ENCODE measurements around the gene SLCO2A1.
A peak's percentile ranks its signal among the peaks of the same experiment; 100 is the strongest.
"Not testable (repeated sequence)": the region's sequence is repeated elsewhere in the genome, so short reads cannot be mapped to it uniquely, and the experiment has no call there.

Gene SLCO2A1

GRCh38 chr3:134029734-134030378 lies at the start of gene SLCO2A1:
Gene SLCO2A1 (minus strand): TSS chr3:134029925. CDS start chr3:134029802, 123 bp downstream.
- peak; percentile 55 for DNase-seq

DNA sequence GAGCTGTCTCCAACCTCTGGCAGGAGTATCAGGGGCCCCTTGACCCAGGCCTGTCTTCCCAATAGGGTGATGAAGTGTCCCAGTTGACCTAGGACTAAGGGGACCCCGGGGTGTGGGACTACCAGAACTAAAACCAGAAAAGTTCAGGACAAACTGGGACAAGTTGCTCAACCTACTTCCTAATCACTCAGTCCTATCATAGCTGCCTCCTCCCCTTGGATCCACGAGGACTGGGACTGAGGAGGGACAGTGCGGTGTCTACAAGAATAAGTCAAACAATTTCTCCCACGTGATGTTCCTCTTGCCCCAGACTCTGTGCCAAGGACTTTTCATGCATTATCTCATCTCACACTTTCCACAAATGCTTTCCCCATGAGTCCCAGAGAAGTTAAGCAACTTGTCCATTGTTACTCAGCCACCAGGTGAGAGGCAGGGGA lies 49.4 kb upstream of the SLCO2A1 start:
- DNase-seq, result no peak

- no peak for DNase-seq
These were observed 48.6 kb upstream of the SLCO2A1 start for GRCh38 chr3:134078169-134078831.

DNA sequence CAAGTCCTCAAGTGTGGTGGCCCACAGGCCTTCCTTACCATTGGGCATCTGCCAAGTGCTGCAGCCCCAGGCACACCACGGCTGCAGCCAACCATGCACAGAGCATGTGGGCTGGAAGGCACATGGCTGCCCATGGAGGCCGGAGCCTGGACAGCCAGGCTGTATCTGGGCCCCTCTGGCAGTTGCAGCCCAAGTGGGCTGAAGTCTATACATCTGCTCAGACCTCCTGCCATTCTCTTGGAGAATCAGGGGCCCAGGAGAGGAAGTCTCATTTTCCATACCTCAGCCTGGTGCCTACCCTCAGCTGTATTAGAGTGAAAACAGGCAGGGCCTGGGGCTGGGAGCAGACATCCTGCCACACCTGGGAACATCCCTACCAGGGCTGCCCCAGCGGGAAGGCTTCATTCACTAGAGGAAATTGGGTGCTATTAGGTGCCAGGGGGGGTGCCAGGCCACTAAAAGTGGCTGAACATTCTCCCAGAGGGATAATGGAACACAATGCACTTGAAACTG lies 48.0 kb upstream of the SLCO2A1 start:
- DNase-seq, result no peak

- no peak for DNase-seq
These were observed 47.1 kb upstream of the SLCO2A1 start for GRCh38 chr3:134076851-134077250.

GRCh38 chr3:134075846-134076245 lies 46.1 kb upstream of the SLCO2A1 start:
- no peak for DNase-seq

GRCh38 chr3:134075568-134075825 lies 45.8 kb upstream of the SLCO2A1 start:
- DNase-seq, result no peak

- no peak for DNase-seq
These were observed 45.3 kb upstream of the SLCO2A1 start for GRCh38 chr3:134074790-134075567.

DNA sequence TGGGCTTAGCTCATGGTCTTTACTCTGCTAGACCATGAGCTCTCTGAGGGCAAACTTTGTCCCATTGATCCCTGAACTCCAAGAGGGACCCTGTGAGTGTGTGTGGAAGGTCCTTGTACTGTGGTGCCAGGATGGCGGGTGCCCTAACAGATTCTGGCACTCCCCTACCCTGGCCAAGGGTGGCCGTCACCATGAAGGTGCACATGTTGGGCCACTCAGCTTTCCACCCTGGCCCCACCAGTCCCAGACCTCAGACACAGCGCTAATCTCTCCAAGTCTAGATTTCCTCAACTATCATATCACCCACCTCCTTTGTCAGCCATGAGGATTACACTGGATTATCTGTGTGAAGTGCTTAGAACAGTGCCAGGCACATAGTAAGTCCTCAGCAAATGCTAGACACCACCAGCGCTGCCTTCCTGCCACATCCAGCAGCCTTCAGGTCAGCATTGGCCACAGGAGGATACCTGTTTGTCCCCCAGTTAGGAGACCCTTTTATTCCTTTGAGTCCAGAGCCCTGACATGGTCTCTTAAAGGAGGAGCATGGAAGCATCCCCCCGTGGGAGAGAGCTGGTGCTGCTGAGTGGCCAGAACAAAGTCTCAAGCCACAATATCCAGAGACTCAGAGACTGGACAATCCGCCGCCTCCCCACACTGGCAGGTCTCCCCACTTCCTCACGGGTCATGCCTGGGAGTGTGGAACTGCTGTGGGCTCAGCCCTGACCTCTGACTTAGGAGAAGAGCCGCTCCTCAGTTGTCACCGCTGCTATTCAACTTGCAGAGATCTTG lies 44.5 kb upstream of the SLCO2A1 start:
- DNase-seq, result no peak

GRCh38 chr3:134073583-134073945 lies 43.8 kb upstream of the SLCO2A1 start:
- no peak for DNase-seq

DNA sequence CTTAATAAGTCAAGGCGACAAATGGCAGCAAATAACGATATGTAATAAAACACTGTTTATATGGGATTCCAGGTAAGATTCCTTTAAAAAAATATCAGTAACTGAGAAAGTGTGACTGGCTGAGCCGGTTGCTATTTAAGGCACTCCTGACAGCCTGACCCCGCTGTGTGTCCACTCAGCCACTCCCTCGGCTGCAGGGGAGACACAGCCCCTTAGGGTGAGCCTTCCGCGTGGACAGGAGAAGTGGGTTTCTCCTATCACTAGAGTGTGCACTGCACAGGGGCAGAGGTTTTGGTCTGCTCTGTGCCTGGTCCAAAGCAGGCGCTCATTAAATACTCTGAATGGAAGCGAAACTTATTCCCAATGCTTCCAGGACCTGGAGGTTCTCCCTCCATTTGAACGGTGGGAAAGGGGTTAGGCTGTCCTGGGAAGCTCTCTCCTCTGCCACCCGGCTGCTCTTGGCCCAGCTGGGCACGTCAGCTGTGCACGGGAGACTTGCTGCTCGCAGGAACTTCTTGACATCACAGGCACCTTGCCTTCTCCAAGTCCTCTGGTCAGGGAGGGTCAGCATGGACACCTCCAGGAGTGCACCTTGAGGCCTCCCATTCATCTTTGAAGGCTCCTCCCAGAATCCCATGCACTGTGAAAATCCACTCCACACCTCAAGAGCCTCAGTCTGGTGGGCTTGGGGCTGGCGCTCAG lies 43.3 kb upstream of the SLCO2A1 start:
- no peak for DNase-seq

DNA sequence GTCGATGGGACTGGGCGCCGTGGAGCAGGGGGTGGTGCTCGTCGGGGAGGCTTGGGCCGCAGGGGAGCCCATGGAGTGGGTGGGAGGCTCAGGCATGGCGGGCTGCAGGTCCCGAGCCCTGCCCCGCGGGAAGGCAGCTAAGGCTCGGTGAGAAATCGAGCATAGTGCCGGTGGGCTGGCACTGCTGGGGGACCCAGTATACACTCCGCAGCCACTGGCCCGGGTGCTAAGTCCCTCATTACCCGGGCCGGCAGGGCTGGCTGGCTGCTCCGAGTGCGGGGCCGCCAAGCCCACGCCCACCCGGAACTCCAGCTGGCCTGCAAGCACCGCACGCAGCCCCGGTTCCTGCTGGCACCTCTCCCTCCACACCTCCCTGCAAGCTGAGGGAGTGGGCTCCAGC lies 40.6 kb upstream of the SLCO2A1 start:
- not testable (repeated sequence) for DNase-seq

DNA sequence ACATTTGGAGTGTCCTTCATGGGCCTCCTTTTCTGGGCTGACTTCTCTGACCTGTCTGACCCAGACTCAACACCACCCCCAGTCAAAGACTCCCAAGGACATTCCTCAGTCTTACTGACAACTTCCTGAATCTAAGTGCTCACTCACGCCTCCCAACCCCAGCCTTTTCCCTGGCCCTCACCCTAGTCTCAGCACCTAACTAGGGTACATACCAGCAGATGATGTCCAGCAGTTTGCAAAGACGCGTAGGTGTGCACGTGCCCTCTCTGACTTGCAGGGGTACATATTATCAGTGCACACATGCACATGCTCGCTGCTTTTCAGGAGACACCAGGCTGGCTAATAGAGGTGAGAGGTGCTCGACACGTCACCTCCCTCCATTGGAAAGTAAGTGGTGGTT lies 38.7 kb upstream of the SLCO2A1 start:
- DNase-seq, result no peak

- no peak for DNase-seq
These were observed 37.9 kb upstream of the SLCO2A1 start for GRCh38 chr3:134067531-134068161.

DNA sequence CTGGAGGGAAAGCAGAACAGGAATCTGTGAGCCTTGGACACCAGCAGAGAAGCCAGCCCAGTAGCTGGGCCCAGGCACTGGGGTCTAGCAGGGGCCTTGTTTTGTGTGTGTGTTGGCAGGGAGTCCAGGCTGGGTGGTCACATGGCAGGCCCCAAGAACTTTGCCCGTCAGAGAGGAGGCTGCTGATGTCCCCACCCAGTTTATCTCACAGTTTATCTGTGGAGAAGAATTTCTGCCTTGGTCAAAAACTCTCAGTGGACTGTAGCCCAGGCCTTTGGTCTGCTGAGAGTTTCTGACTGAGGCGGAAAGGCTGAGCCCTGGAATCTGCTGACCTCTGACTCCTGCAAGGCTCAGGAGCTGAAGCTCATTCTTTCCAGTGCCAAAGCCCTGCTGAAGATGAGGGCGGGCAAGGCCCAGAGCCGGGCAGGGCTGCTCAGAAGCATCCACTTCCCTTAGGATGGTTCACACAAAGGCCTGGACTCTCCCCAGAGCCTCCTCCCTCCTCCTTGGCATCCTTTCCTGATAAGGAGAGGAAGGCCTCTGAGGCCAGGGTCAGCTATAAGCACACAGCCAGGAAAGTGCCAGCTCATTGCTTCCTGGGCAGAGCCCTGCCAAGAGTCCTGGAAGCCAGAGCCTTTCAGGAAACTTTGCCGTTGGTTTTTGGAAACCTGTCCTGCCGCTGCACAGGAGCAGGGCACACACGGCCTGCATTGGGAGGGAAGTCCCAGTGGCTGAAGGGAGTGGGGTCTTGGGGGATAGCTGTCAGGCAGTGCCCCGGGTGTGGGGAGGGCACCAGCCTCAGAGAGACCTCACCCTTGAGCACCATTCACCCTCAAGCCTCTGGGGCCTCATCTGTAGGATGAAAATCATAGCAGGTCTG lies 37.2 kb upstream of the SLCO2A1 start:
- DNase-seq, result no peak

GRCh38 chr3:134066158-134066541 lies 36.4 kb upstream of the SLCO2A1 start:
- DNase-seq, result no peak

- no peak for DNase-seq
These were observed 35.8 kb upstream of the SLCO2A1 start for GRCh38 chr3:134065252-134066157.

GRCh38 chr3:134064081-134064480 lies 34.4 kb upstream of the SLCO2A1 start:
- no peak for DNase-seq

- no peak for DNase-seq
These were observed 31.7 kb upstream of the SLCO2A1 start for GRCh38 chr3:134061401-134061800.
